ENCODE measurements around the gene RAB9A. TPM values are rescaled to one million over a fixed set of nuclear protein-coding genes. Genes with fewer than 3 reads are reported as not detected.

The RAB9A gene
- total and polyA plus RNA-seq, 9 of the 15 experiments (the other 6 are each of a cell fraction or from before 2014, with no cell fraction given), result 13.5 to 20.8 (median 17.7) TPM

DNA sequence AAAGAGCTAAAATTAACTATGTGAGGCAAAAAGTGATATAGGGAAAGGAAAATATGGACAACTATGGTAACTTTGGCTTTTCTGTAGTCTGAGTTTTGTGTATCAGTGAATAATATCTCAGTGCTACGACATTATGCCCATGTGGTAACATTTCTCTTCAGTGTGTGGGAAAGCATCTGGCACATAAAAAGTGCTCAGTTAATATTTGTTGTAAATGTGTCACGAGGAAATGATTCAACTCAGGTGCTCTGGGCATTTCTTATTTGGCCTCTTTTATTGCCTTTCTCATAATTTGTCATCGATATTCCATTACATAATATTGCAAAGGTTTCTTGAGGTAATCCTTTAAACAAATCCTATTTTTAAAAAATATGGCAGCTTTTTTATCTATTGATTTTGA is 63.2 kb downstream of the RAB9A start:
- no peaks in the 10 kb centered on the region for H3K79me2 ChIP-seq (ENCODE audit: control insufficient read depth, insufficient read depth, low read length)
- H4K20me1 ChIP-seq (replicated peaks; ENCODE audit: control insufficient read depth, insufficient read depth, low read length), result no peaks in the 10 kb centered on the region
- H3K4me2 ChIP-seq (ENCODE audit: insufficient read depth, low read length), result no peak overlapping the region
- H3K9me1 ChIP-seq (ENCODE audit: control insufficient read depth, insufficient read depth, low read length), result no peaks in the 10 kb centered on the region
- no peaks in the 10 kb centered on the region for H3K27me3 ChIP-seq (ENCODE audit: control insufficient read depth in 2 of 2, insufficient read depth in 2 of 2, low read length in 2 of 2)
- H3K9ac ChIP-seq (ENCODE audit: insufficient read depth in 1 of 2, low read depth in 2 of 2, low read length in 2 of 2), result no peak overlapping the region
- H3K27ac ChIP-seq (ENCODE audit: extremely low read depth, low read depth, low read length), result no peak overlapping the region
- ATAC-seq (no peak), DNase-seq (ENCODE audit: extremely low read depth in 1 of 4, low spot score in 3 of 4) (no peak), FAIRE-seq (no peak)
- no peaks in the 10 kb centered on the region for H3K9me3 ChIP-seq (replicated peaks; ENCODE audit: control insufficient read depth, insufficient read depth, low read depth, low read length)
- H3K4me1 ChIP-seq (replicated peaks in 1 of 2; ENCODE audit: control insufficient read depth in 2 of 2, insufficient read depth in 2 of 2, low read length in 2 of 2), result no peaks in the 10 kb centered on the region
- in situ Hi-C loops (cut with MboI) (no loop called here), intact Hi-C loops (cut with micrococcal nuclease) (no loop called here)
- H2AFZ ChIP-seq (ENCODE audit: low read depth, low read length), result no peak overlapping the region
- 93% methylated on average over 3 of the region's 3 CpGs for WGBS (ENCODE audit: insufficient coverage, low coverage, missing lambda C conversion rate)
- H3K4me3 ChIP-seq, result no peak overlapping the region
- no TSS peak for BruUV-seq (replicated peaks)
- POLR2A ChIA-PET, result interaction anchor here (1.2 to 1.3 kb wide), 2 partner anchors 16 to 276 kb away, joined by 3 read pairs; no protein-coding TSS in a partner anchor
- H3K36me3 ChIP-seq (ENCODE audit: control insufficient read depth, insufficient read depth, low read length), result peaks cover 74% of the 10 kb centered on the region
- CTCF ChIA-PET (ENCODE audit: low intra/inter-chr PET ratio), result no interaction called here
- no peak for TF ChIP-seq BRD9 (IDR thresholded peaks at IDR 0.05; ENCODE audit: low read depth, partially characterized antibody)
- TF ChIP-seq, protein P1, sequence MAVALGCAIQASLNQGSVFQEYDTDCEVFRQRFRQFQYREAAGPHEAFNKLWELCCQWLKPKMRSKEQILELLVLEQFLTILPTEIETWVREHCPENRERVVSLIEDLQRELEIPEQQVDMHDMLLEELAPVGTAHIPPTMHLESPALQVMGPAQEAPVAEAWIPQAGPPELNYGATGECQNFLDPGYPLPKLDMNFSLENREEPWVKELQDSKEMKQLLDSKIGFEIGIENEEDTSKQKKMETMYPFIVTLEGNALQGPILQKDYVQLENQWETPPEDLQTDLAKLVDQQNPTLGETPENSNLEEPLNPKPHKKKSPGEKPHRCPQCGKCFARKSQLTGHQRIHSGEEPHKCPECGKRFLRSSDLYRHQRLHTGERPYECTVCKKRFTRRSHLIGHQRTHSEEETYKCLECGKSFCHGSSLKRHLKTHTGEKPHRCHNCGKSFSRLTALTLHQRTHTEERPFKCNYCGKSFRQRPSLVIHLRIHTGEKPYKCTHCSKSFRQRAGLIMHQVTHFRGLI (CRISPR knock-in tag; IDR thresholded peaks at IDR 0.05), result no peak
- no peak for TF ChIP-seq NFXL1 (CRISPR knock-in tag; IDR thresholded peaks at IDR 0.05)
- TF ChIP-seq SREBF1 (IDR thresholded peaks at IDR 0.05; ENCODE audit: borderline replicate concordance, low read depth, low read length), result no peak
- no peak for TF ChIP-seq LEF1 (IDR thresholded peaks at IDR 0.05)
- TF ChIP-seq EGR1 (conservative IDR thresholded peaks at IDR 0.05), result no peak
- no peak for TF ChIP-seq STAG1 (CRISPR knock-in tag; IDR thresholded peaks at IDR 0.05; ENCODE audit: borderline replicate concordance)
- TF ChIP-seq, protein P2, sequence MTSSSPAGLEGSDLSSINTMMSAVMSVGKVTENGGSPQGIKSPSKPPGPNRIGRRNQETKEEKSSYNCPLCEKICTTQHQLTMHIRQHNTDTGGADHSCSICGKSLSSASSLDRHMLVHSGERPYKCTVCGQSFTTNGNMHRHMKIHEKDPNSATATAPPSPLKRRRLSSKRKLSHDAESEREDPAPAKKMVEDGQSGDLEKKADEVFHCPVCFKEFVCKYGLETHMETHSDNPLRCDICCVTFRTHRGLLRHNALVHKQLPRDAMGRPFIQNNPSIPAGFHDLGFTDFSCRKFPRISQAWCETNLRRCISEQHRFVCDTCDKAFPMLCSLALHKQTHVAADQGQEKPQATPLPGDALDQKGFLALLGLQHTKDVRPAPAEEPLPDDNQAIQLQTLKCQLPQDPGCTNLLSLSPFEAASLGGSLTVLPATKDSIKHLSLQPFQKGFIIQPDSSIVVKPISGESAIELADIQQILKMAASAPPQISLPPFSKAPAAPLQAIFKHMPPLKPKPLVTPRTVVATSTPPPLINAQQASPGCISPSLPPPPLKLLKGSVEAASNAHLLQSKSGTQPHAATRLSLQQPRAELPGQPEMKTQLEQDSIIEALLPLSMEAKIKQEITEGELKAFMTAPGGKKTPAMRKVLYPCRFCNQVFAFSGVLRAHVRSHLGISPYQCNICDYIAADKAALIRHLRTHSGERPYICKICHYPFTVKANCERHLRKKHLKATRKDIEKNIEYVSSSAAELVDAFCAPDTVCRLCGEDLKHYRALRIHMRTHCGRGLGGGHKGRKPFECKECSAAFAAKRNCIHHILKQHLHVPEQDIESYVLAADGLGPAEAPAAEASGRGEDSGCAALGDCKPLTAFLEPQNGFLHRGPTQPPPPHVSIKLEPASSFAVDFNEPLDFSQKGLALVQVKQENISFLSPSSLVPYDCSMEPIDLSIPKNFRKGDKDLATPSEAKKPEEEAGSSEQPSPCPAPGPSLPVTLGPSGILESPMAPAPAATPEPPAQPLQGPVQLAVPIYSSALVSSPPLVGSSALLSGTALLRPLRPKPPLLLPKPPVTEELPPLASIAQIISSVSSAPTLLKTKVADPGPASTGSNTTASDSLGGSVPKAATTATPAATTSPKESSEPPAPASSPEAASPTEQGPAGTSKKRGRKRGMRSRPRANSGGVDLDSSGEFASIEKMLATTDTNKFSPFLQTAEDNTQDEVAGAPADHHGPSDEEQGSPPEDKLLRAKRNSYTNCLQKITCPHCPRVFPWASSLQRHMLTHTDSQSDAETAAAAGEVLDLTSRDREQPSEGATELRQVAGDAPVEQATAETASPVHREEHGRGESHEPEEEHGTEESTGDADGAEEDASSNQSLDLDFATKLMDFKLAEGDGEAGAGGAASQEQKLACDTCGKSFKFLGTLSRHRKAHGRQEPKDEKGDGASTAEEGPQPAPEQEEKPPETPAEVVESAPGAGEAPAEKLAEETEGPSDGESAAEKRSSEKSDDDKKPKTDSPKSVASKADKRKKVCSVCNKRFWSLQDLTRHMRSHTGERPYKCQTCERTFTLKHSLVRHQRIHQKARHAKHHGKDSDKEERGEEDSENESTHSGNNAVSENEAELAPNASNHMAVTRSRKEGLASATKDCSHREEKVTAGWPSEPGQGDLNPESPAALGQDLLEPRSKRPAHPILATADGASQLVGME (CRISPR knock-in tag; IDR thresholded peaks at IDR 0.05), result no peak
- TF ChIP-seq, protein P3, sequence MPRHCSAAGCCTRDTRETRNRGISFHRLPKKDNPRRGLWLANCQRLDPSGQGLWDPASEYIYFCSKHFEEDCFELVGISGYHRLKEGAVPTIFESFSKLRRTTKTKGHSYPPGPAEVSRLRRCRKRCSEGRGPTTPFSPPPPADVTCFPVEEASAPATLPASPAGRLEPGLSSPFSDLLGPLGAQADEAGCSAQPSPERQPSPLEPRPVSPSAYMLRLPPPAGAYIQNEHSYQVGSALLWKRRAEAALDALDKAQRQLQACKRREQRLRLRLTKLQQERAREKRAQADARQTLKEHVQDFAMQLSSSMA (CRISPR knock-in tag; IDR thresholded peaks at IDR 0.05), result no peak
- TF ChIP-seq, protein P4, sequence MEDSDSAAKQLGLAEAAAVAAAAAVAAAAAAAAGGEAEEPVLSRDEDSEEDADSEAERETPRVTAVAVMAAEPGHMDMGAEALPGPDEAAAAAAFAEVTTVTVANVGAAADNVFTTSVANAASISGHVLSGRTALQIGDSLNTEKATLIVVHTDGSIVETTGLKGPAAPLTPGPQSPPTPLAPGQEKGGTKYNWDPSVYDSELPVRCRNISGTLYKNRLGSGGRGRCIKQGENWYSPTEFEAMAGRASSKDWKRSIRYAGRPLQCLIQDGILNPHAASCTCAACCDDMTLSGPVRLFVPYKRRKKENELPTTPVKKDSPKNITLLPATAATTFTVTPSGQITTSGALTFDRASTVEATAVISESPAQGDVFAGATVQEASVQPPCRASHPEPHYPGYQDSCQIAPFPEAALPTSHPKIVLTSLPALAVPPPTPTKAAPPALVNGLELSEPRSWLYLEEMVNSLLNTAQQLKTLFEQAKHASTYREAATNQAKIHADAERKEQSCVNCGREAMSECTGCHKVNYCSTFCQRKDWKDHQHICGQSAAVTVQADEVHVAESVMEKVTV (CRISPR knock-in tag; IDR thresholded peaks at IDR 0.05), result no peak
- no peak for TF ChIP-seq NR3C1 (CRISPR knock-in tag; IDR thresholded peaks at IDR 0.05)
- no peak for TF ChIP-seq RFX7 (CRISPR knock-in tag; IDR thresholded peaks at IDR 0.05)
- TF ChIP-seq CBFB (CRISPR knock-in tag; IDR thresholded peaks at IDR 0.05), result no peak
- TF ChIP-seq ETS2 (tag; IDR thresholded peaks at IDR 0.05; ENCODE audit: borderline replicate concordance, poor library complexity, severe bottlenecking), result no peak
- no peak for TF ChIP-seq NBN (IDR thresholded peaks at IDR 0.05; ENCODE audit: low read depth)
